Breast epithelium (tissue), 4 donors: ENCODE data around the gene CDH23. TPM values are rescaled to one million over a fixed set of nuclear protein-coding genes. Genes with fewer than 3 reads are reported as not detected.

ENCODE experiments used
- DNase-seq, 2 donors: peaks; one replicate each; pipeline ENCODE4 v3.0.0-alpha.2; 2019; ENCODE audit warnings: low spot score in 2 of 2
- H3K27ac ChIP-seq, 2 donors: fragments of 200-600 bp; sonication (generic) in 1 of 2; one replicate each; pipeline ENCODE4 v1.5.1; 2016 to 2019; ENCODE audit warnings: mild to moderate bottlenecking in 1 of 2
- H3K27me3 ChIP-seq, 2 donors: fragments of 200-600 bp; sonication (generic) in 1 of 2; one replicate each; pipeline versions ENCODE4 v1.5.1 to v1.6.0; 2017 to 2019; ENCODE audit warnings: control low read depth in 1 of 2, mild to moderate bottlenecking in 1 of 2
- H3K36me3 ChIP-seq: fragments of 200-600 bp; one replicate; pipeline ENCODE4 v1.5.1; 2019
- H3K4me1 ChIP-seq, 2 donors: fragments of 200-600 bp; sonication (generic); one replicate each; pipeline ENCODE4 v1.5.1; 2016 to 2019; ENCODE audit warnings: control low read depth in 1 of 2
- H3K4me3 ChIP-seq, 3 donors: fragments of 200-600 bp; sonication (generic); 1 replicate in 2 of 3; 2 replicates in 1 of 3; pipeline ENCODE4 v1.5.1; 2016 to 2019; ENCODE audit warnings: mild to moderate bottlenecking in 3 of 3, moderate library complexity in 2 of 3
- H3K9me3 ChIP-seq, 2 donors: fragments of 200-600 bp; sonication (generic) in 1 of 2; one replicate each; pipeline ENCODE4 v1.5.1; 2016 to 2019; ENCODE audit warnings: control low read depth in 1 of 2
- POLR2A ChIP-seq: fragments of 450-650 bp; IDR thresholded peaks from one replicate; pipeline ENCODE4 v1.6.1; 2016; ENCODE audit warnings: antibody characterized with exemption, mild to moderate bottlenecking, moderate library complexity
- POLR2AphosphoS5 ChIP-seq, 3 donors: sonication (generic); formaldehyde crosslinking; IDR thresholded peaks; one replicate each; pipeline ENCODE4 v1.6.1; 2017; ENCODE audit warnings: antibody characterized with exemption in 3 of 3
- intact Hi-C: fragments of 100-400 bp; cut with DNase I; formaldehyde crosslinking; loops from one replicate; pipeline ENCODE4 v1.15.1; 2023; ENCODE audit warnings: low total_unique reads
- total RNA-seq, 3 donors: library from RNA; depleted of rRNA; stranded (reverse); fragments of >200 nt; gene quantifications; one replicate each; pipeline ENCODE4 v1.1.0, GENCODE V29; 2016
- TF ChIP-seq, protein P1 (sequence below), 3 donors: fragments of 450-650 bp; IDR thresholded peaks; one replicate each; pipeline ENCODE4 v1.5.1; 2016 to 2017; ENCODE audit warnings: antibody characterized with exemption in 3 of 3, mild to moderate bottlenecking in 3 of 3, moderate library complexity in 3 of 3

The CDH23 gene
- total RNA-seq, 3 donors from 2014 or later: 8.5 to 13.8 (median 11.6) TPM

- TF ChIP-seq, protein P1, sequence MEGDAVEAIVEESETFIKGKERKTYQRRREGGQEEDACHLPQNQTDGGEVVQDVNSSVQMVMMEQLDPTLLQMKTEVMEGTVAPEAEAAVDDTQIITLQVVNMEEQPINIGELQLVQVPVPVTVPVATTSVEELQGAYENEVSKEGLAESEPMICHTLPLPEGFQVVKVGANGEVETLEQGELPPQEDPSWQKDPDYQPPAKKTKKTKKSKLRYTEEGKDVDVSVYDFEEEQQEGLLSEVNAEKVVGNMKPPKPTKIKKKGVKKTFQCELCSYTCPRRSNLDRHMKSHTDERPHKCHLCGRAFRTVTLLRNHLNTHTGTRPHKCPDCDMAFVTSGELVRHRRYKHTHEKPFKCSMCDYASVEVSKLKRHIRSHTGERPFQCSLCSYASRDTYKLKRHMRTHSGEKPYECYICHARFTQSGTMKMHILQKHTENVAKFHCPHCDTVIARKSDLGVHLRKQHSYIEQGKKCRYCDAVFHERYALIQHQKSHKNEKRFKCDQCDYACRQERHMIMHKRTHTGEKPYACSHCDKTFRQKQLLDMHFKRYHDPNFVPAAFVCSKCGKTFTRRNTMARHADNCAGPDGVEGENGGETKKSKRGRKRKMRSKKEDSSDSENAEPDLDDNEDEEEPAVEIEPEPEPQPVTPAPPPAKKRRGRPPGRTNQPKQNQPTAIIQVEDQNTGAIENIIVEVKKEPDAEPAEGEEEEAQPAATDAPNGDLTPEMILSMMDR (IDR thresholded peaks at IDR 0.05): no peak
- TF ChIP-seq POLR2A (no peak), POLR2AphosphoS5 (IDR thresholded peaks at IDR 0.05) (no peak)
- DNase-seq: no peak
- peaks cover 0 to 7% of the 10 kb centered on the region in 2 donors for H3K4me1 ChIP-seq
- H3K27ac ChIP-seq: no peak overlapping the region
- H3K27me3 ChIP-seq: no peaks in the 10 kb centered on the region
- H3K4me3 ChIP-seq: no peak overlapping the region
- no peaks in the 10 kb centered on the region for H3K36me3 ChIP-seq
- H3K9me3 ChIP-seq: no peaks in the 10 kb centered on the region
- intact Hi-C loops: no loop called here
Measured at GRCh38 chr10:71475243-71475871, 78.6 kb downstream of the CDH23 start.

DNA sequence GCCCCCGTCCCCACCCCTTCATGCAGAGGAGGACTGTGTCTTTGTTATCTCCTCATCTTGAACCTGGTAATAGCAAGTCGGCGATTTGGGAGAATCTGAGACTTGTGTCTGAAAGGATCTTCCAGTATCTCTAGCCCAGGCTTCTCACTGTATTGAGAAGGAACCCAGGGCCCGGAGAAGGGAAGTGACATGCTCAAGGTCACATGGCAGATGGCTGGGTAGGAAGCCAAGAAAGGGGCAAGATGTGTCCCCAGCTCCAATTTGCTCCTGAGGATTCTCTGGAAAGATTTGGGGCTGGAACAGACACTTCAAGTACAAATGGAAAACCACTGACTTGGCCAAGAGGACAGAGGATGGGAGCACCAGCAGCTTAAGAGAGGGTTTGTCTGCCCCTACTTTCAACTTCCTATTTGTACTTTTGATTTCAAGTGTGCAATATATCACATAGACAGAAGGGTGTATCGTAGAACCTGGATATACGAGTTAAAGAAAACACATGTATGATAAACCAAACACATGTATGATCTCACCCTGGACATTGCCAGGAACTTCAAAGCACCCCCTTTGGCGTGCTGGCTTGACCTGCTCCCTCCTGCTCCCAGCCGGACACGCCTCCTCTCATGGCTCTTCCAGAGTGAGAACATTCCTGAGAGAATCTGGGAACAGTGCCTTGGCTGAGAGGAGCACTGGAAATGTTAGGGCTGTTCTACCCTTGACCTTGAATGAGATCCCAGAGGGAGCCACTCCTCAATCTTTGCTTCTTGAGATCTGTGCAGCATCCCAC, 79.7 kb downstream of the CDH23 start:
- intact Hi-C loops: no loop called here
- TF ChIP-seq, protein P1 (IDR thresholded peaks at IDR 0.05): no peak
- TF ChIP-seq POLR2A: no peak
- no peak for TF ChIP-seq POLR2AphosphoS5 (IDR thresholded peaks at IDR 0.05)
- DNase-seq: peak in 1 of 2 donors; percentile 37
- no peaks in the 10 kb centered on the region for H3K36me3 ChIP-seq
- H3K9me3 ChIP-seq: no peaks in the 10 kb centered on the region
- H3K27me3 ChIP-seq: no peaks in the 10 kb centered on the region
- H3K4me3 ChIP-seq: peak overlapping the region in 1 of 3 donors; percentile 9
- H3K4me1 ChIP-seq: peaks cover 0 to 7% of the 10 kb centered on the region in 2 donors
- H3K27ac ChIP-seq: peak overlapping the region in 1 of 2 donors; percentile 17

GRCh38 chr10:71478173-71478572, 81.5 kb downstream of the CDH23 start:
- H3K4me1 ChIP-seq: peaks cover 0 to 3% of the 10 kb centered on the region in 2 donors
- no peak for DNase-seq
- no peak overlapping the region for H3K27ac ChIP-seq
- intact Hi-C loops: no loop called here
- H3K36me3 ChIP-seq: no peaks in the 10 kb centered on the region
- no peak for TF ChIP-seq POLR2A
- TF ChIP-seq, protein P1 (IDR thresholded peaks at IDR 0.05): no peak
- no peak overlapping the region for H3K4me3 ChIP-seq
- H3K27me3 ChIP-seq: no peaks in the 10 kb centered on the region
- H3K9me3 ChIP-seq: no peaks in the 10 kb centered on the region

GRCh38 chr10:71478813-71479365, 82.2 kb downstream of the CDH23 start:
- Histone ChIP-seq H3K36me3 (no peaks in the 10 kb centered on the region), H3K27me3 (no peaks in the 10 kb centered on the region), H3K9me3 (no peaks in the 10 kb centered on the region), H3K4me1 (peaks cover 0 to 3% of the 10 kb centered on the region in 2 donors), H3K27ac (no peak overlapping the region), H3K4me3 (no peak overlapping the region)
- TF ChIP-seq POLR2A: no peak
- no peak for TF ChIP-seq POLR2AphosphoS5 (IDR thresholded peaks at IDR 0.05)
- TF ChIP-seq, protein P1 (IDR thresholded peaks at IDR 0.05): no peak
- no peak for DNase-seq
- intact Hi-C loops: no loop called here

GRCh38 chr10:71479831-71480230, 83.1 kb downstream of the CDH23 start:
- H3K9me3 ChIP-seq: no peaks in the 10 kb centered on the region
- TF ChIP-seq, protein P1 (IDR thresholded peaks at IDR 0.05): no peak
- TF ChIP-seq POLR2A: no peak
- intact Hi-C loops: no loop called here
- H3K27ac ChIP-seq: no peak overlapping the region
- H3K4me3 ChIP-seq: no peak overlapping the region
- H3K4me1 ChIP-seq: peaks cover 0 to 3% of the 10 kb centered on the region in 2 donors
- DNase-seq: no peak
- H3K27me3 ChIP-seq: no peaks in the 10 kb centered on the region
- no peaks in the 10 kb centered on the region for H3K36me3 ChIP-seq
